ENCODE measurements around the gene STK32B.

GRCh38 chr4:5098176-5098575, 46.9 kb downstream of the STK32B start:
- TF ChIP-seq, protein P1, sequence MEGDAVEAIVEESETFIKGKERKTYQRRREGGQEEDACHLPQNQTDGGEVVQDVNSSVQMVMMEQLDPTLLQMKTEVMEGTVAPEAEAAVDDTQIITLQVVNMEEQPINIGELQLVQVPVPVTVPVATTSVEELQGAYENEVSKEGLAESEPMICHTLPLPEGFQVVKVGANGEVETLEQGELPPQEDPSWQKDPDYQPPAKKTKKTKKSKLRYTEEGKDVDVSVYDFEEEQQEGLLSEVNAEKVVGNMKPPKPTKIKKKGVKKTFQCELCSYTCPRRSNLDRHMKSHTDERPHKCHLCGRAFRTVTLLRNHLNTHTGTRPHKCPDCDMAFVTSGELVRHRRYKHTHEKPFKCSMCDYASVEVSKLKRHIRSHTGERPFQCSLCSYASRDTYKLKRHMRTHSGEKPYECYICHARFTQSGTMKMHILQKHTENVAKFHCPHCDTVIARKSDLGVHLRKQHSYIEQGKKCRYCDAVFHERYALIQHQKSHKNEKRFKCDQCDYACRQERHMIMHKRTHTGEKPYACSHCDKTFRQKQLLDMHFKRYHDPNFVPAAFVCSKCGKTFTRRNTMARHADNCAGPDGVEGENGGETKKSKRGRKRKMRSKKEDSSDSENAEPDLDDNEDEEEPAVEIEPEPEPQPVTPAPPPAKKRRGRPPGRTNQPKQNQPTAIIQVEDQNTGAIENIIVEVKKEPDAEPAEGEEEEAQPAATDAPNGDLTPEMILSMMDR (IDR thresholded peaks at IDR 0.05) = no peak
- no peak for TF ChIP-seq EP300 (IDR thresholded peaks at IDR 0.05)
